GM19043 (cell line): ENCODE measurements around the gene EVPL.

Source experiments
- ATAC-seq: cut with Tn5 transposase; IDR thresholded peaks from one replicate; pipeline ENCODE4 v1.9.1; 2021; ENCODE audit warnings: low read depth; ENCODE audit not compliant: unreplicated experiment

The EVPL gene

GRCh38 chr17:76000755-76001521, 26.2 kb downstream of the EVPL start, which contains the start of gene CDK3:
CDK3 (plus strand) TSS chr17:76000855; CDS start chr17:76001426, 571 bp downstream.
- ATAC-seq = no peak

GRCh38 chr17:76000016-76000754, 26.9 kb downstream of the EVPL start:
- ATAC-seq = no peak

- no peak for ATAC-seq
These were observed 28.7 kb downstream of the EVPL start for GRCh38 chr17:75998327-75998795.

- no peak for ATAC-seq
These were observed 30.2 kb downstream of the EVPL start for GRCh38 chr17:75996665-75997590.

GRCh38 chr17:75995385-75995925, 31.7 kb downstream of the EVPL start:
- no peak for ATAC-seq

- ATAC-seq = no peak
These were observed 32.2 kb downstream of the EVPL start for GRCh38 chr17:75994802-75995370.

- no peak for ATAC-seq
These were observed 35.7 kb downstream of the EVPL start for GRCh38 chr17:75991396-75991795.

GRCh38 chr17:75987041-75987440, 40.1 kb downstream of the EVPL start:
- ATAC-seq = no peak

- ATAC-seq = no peak
These were observed 41.1 kb downstream of the EVPL start for GRCh38 chr17:75985986-75986385.

GRCh38 chr17:75983501-75984181, 43.5 kb downstream of the EVPL start:
- no peak for ATAC-seq

GRCh38 chr17:75981019-75981615, 46.0 kb downstream of the EVPL start:
- ATAC-seq = no peak

- ATAC-seq = no peak
These were observed 46.7 kb downstream of the EVPL start for GRCh38 chr17:75980188-75981018.

GRCh38 chr17:75979705-75980187, 47.4 kb downstream of the EVPL start:
- no peak for ATAC-seq

GRCh38 chr17:75978938-75979704, 48.0 kb downstream of the EVPL start, which contains the start of the genes ACOX1 and TEN1:
ACOX1 (minus strand) TSS chr17:75979166; CDS start chr17:75979073, 93 bp downstream.
TEN1 (plus strand) TSS chr17:75979240; CDS start chr17:75986193, 6,953 bp downstream.
- peak; percentile 89 for ATAC-seq

GRCh38 chr17:75976175-75976848, 50.8 kb downstream of the EVPL start:
- no peak for ATAC-seq

- no peak for ATAC-seq
These were observed 51.3 kb downstream of the EVPL start for GRCh38 chr17:75975757-75976174.
